ENCODE data around the gene ADK.

- TF ChIP-seq EZH2phosphoT487 (IDR thresholded peaks at IDR 0.05; ENCODE audit: borderline replicate concordance, low read depth, low read length) (no peak), CTCF (conservative IDR thresholded peaks at IDR 0.05; ENCODE audit: low read length) (no peak)
Observed at GRCh38 chr10:74738542-74738941, 587.5 kb downstream of the ADK start.

Measured in OCI-LY7 (cell line).